OCI-LY3 (cell line): Measurements from ENCODE around the gene ELK3.

Experiments
- H2AFZ ChIP-seq: fragments of 200-600, 300-600 bp; shearing (Covaris generic); 2 replicates; pipeline ENCODE4 v1.6.0; 2014; ENCODE audit warnings: antibody characterized with exemption, low read depth, low read length
- H3K27ac ChIP-seq: fragments of 200-600, 300-600 bp; sonication (generic); 2 replicates; pipeline ENCODE4 v1.5.1; 2014; ENCODE audit warnings: mild to moderate bottlenecking, low read length, moderate library complexity, mixed read lengths
- H3K27me3 ChIP-seq: fragments of 200-600, 300-600 bp; sonication (generic); 2 replicates; pipeline ENCODE4 v1.6.1; 2014; ENCODE audit warnings: low read depth, low read length, mixed read lengths
- H3K36me3 ChIP-seq: fragments of 200-600, 300-600 bp; sonication (generic); replicated peaks from 2 replicates; pipeline ENCODE3; 2014; ENCODE audit warnings: low read depth, low read length, mixed read lengths
- H3K4me1 ChIP-seq: fragments of 300-600, 200-600 bp; sonication (generic); 2 replicates; pipeline ENCODE4 v1.6.1; 2014; ENCODE audit warnings: low read length, mixed read lengths
- H3K4me2 ChIP-seq: fragments of 200-600, 300-600 bp; sonication (generic); 2 replicates; pipeline ENCODE4 v1.6.1; 2014; ENCODE audit warnings: low read length, mixed read lengths
- H3K4me3 ChIP-seq: fragments of 300-600, 200-600 bp; sonication (generic); 2 replicates; pipeline ENCODE4 v1.5.1; 2014; ENCODE audit warnings: antibody characterized with exemption, mild to moderate bottlenecking, low read length, moderate library complexity
- H3K79me2 ChIP-seq: fragments of 300-600, 200-600 bp; shearing (Covaris generic); 2 replicates; pipeline ENCODE4 v1.6.1; 2014; ENCODE audit warnings: mild to moderate bottlenecking, low read length, mixed read lengths
- H3K9ac ChIP-seq: fragments of 300-600, 200-600 bp; shearing (Covaris generic); 2 replicates; pipeline ENCODE4 v1.6.0; 2014; ENCODE audit warnings: mild to moderate bottlenecking, low read length, moderate library complexity
- H3K9me3 ChIP-seq: fragments of 200-600, 300-600 bp; shearing (Covaris generic); 2 replicates; pipeline ENCODE4 v1.6.1; 2014; ENCODE audit warnings: low read length, mixed read lengths; ENCODE audit not compliant: insufficient read depth
- H4K20me1 ChIP-seq: fragments of 200-600, 300-600 bp; sonication (generic); 2 replicates; pipeline ENCODE4 v1.6.1; 2016; ENCODE audit warnings: low read length, mixed read lengths; ENCODE audit not compliant: insufficient read depth
- EZH2phosphoT487 ChIP-seq: fragments of 200-600 bp; shearing (Covaris generic); IDR thresholded peaks from 2 replicates; pipeline ENCODE4 v1.6.1; 2018; ENCODE audit warnings: antibody characterized with exemption, mixed run types, low read depth
- TF ChIP-seq, protein P1 (sequence below): fragments of 200-600, 300-600 bp; sonication (generic); IDR thresholded peaks from 2 replicates; pipeline ENCODE4 v1.5.1; 2014; ENCODE audit warnings: antibody characterized with exemption, low read length, low read depth

The ELK3 gene

DNA sequence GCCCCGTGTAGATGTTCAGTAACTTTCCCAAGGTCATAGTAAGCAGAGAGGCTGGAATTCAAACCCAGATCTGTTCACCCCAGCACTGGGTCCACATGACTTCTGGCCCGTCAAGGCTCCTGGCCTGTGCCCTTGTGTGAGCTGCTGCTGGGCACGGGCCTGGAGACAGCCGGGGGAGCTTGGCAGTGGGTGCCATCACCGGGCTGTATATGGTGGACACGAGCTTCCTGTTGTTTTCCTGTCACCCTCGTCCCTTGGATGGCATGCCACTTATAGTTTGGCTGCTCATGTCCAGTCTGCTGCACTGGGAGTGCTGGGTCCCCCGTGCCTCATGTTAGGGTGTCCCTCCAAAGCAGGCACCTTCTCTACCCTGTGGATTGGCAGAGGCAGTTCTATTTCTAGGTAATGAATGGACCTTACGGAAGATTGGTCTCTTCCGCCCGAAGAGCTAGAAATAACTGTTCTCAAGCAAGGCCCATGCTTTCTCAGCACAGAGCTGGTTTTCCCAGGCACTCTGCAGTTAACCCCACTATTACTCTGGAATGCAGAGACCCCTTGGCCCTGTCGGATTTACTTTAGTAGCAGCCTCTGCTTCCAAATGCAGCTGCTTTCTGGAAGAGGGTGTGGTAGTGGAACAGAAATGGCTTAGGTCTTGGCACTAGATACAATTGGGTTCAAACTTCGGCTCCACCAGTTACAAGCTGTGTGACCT, 44.3 kb downstream of the ELK3 start:
- no peak overlapping the region for H3K4me3 ChIP-seq
- H3K9me3 ChIP-seq, result no peaks in the 10 kb centered on the region
- peaks cover 19% of the 10 kb centered on the region for H3K36me3 ChIP-seq
- H3K4me2 ChIP-seq, result no peak overlapping the region
- H2AFZ ChIP-seq, result no peak overlapping the region
- peaks cover 84% of the 10 kb centered on the region for H4K20me1 ChIP-seq
- no peaks in the 10 kb centered on the region for H3K4me1 ChIP-seq
- no peaks in the 10 kb centered on the region for H3K27me3 ChIP-seq
- no peak overlapping the region for H3K27ac ChIP-seq
- H3K9ac ChIP-seq, result no peak overlapping the region
- TF ChIP-seq EZH2phosphoT487, result no peak
- peaks cover 91% of the 10 kb centered on the region for H3K79me2 ChIP-seq

- no peak for TF ChIP-seq EZH2phosphoT487
- TF ChIP-seq, protein P1, sequence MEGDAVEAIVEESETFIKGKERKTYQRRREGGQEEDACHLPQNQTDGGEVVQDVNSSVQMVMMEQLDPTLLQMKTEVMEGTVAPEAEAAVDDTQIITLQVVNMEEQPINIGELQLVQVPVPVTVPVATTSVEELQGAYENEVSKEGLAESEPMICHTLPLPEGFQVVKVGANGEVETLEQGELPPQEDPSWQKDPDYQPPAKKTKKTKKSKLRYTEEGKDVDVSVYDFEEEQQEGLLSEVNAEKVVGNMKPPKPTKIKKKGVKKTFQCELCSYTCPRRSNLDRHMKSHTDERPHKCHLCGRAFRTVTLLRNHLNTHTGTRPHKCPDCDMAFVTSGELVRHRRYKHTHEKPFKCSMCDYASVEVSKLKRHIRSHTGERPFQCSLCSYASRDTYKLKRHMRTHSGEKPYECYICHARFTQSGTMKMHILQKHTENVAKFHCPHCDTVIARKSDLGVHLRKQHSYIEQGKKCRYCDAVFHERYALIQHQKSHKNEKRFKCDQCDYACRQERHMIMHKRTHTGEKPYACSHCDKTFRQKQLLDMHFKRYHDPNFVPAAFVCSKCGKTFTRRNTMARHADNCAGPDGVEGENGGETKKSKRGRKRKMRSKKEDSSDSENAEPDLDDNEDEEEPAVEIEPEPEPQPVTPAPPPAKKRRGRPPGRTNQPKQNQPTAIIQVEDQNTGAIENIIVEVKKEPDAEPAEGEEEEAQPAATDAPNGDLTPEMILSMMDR, result no peak
- peaks cover 76% of the 10 kb centered on the region for H4K20me1 ChIP-seq
- no peaks in the 10 kb centered on the region for H3K9me3 ChIP-seq
- peaks cover 16% of the 10 kb centered on the region for H3K36me3 ChIP-seq
- no peak overlapping the region for H2AFZ ChIP-seq
- H3K27me3 ChIP-seq, result no peaks in the 10 kb centered on the region
- no peak overlapping the region for H3K9ac ChIP-seq
- H3K4me1 ChIP-seq, result no peaks in the 10 kb centered on the region
- peaks cover 85% of the 10 kb centered on the region for H3K79me2 ChIP-seq
- H3K4me3 ChIP-seq, result no peak overlapping the region
- H3K27ac ChIP-seq, result no peak overlapping the region
- H3K4me2 ChIP-seq, result no peak overlapping the region
Observed at GRCh38 chr12:96239711-96240635, 45.8 kb downstream of the ELK3 start.

- Histone ChIP-seq H3K27ac (no peak overlapping the region), H3K4me3 (no peak overlapping the region), H3K36me3 (peaks cover 12% of the 10 kb centered on the region), H4K20me1 (peaks cover 79% of the 10 kb centered on the region), H3K9me3 (no peaks in the 10 kb centered on the region), H3K79me2 (peaks cover 87% of the 10 kb centered on the region), H3K4me2 (no peak overlapping the region), H2AFZ (no peak overlapping the region), H3K4me1 (no peaks in the 10 kb centered on the region), H3K9ac (no peak overlapping the region), H3K27me3 (no peaks in the 10 kb centered on the region)
- TF ChIP-seq, protein P1, result no peak
- no peak for TF ChIP-seq EZH2phosphoT487
Observed at GRCh38 chr12:96240656-96241055, 46.5 kb downstream of the ELK3 start.

DNA sequence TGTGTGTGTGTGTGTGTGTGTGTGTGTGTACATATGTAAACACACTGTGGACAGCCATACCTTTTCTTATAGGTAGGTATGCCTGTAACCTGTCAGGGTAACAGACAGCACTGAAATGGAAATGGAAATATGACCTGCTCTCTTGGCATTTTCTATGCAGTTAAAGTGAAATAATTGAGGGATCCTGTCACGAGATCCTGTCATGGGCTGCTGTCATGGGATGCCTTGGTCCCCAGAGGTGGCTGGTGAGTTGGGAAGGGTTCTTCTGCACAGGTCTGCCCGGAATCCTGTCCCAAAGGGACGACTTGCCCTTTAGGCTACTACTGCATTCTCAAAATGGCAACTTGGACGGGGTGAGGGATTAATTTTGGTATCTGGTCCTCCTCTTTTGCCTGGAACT, 47.3 kb downstream of the ELK3 start:
- H3K36me3 ChIP-seq, result peaks cover 8% of the 10 kb centered on the region
- no peak overlapping the region for H3K27ac ChIP-seq
- H3K4me1 ChIP-seq, result no peaks in the 10 kb centered on the region
- no peak for TF ChIP-seq EZH2phosphoT487
- TF ChIP-seq, protein P1, result no peak
- no peak overlapping the region for H2AFZ ChIP-seq
- H3K9me3 ChIP-seq, result no peaks in the 10 kb centered on the region
- peaks cover 79% of the 10 kb centered on the region for H4K20me1 ChIP-seq
- no peak overlapping the region for H3K4me2 ChIP-seq
- H3K9ac ChIP-seq, result no peak overlapping the region
- H3K4me3 ChIP-seq, result no peak overlapping the region
- no peaks in the 10 kb centered on the region for H3K27me3 ChIP-seq
- peaks cover 83% of the 10 kb centered on the region for H3K79me2 ChIP-seq
